Stimulated activated naive CD4-positive, alpha-beta T cell treated with Interleukin-2 at 50 U/mL for 16 hours (primary cell): ENCODE measurements around the gene CGNL1.

Experiments used
- DNase-seq: peaks from one replicate; lab custom pipeline; 2025; lab: John Stamatoyannopoulos, UW

The CGNL1 gene

GRCh38 chr15:57422113-57422754 lies 45.9 kb downstream of the CGNL1 start:
- DNase-seq: no peak

GRCh38 chr15:57423599-57424140 lies 47.4 kb downstream of the CGNL1 start:
- no peak for DNase-seq

- no peak for DNase-seq
Observed at GRCh38 chr15:57424628-57425405, 48.5 kb downstream of the CGNL1 start.

GRCh38 chr15:57425842-57426241 lies 49.5 kb downstream of the CGNL1 start:
- DNase-seq: no peak

GRCh38 chr15:57427367-57427821 lies 51.1 kb downstream of the CGNL1 start:
- no peak for DNase-seq

GRCh38 chr15:57432141-57432741 lies 55.9 kb downstream of the CGNL1 start:
- no peak for DNase-seq

GRCh38 chr15:57436166-57436565 lies 59.9 kb downstream of the CGNL1 start:
- no peak for DNase-seq

GRCh38 chr15:57436961-57437360 lies 60.7 kb downstream of the CGNL1 start:
- DNase-seq: no peak

- no peak for DNase-seq
Observed at GRCh38 chr15:57437564-57437963, 61.3 kb downstream of the CGNL1 start.

- DNase-seq: no peak
Observed at GRCh38 chr15:57438166-57438565, 61.9 kb downstream of the CGNL1 start.

- DNase-seq: no peak
Observed at GRCh38 chr15:57439128-57440027, 63.1 kb downstream of the CGNL1 start.

- DNase-seq: no peak
Observed at GRCh38 chr15:57440167-57440566, 63.9 kb downstream of the CGNL1 start.

- DNase-seq: no peak
Observed at GRCh38 chr15:57440799-57441198, 64.5 kb downstream of the CGNL1 start.

GRCh38 chr15:57442335-57442734 lies 66.0 kb downstream of the CGNL1 start:
- DNase-seq: no peak

GRCh38 chr15:57443486-57443885 lies 67.2 kb downstream of the CGNL1 start:
- DNase-seq: no peak

- no peak for DNase-seq
Observed at GRCh38 chr15:57444877-57445513, 68.7 kb downstream of the CGNL1 start.

GRCh38 chr15:57445872-57446271 lies 69.6 kb downstream of the CGNL1 start:
- no peak for DNase-seq

GRCh38 chr15:57446393-57446792 lies 70.1 kb downstream of the CGNL1 start:
- no peak for DNase-seq

- no peak for DNase-seq
Observed at GRCh38 chr15:57451555-57451954, 75.2 kb downstream of the CGNL1 start.

GRCh38 chr15:57452090-57452754 lies 75.9 kb downstream of the CGNL1 start:
- DNase-seq: no peak

- DNase-seq: no peak
Observed at GRCh38 chr15:57455929-57456328, 79.6 kb downstream of the CGNL1 start.
